HG03342 (cell line): ENCODE results near the gene UBE2G1.
"Not testable (repeated sequence)": the region's sequence is repeated elsewhere in the genome, so short reads cannot be mapped to it uniquely, and the experiment has no call there.

Source experiments
- ATAC-seq: cut with Tn5 transposase; IDR thresholded peaks from one replicate; pipeline ENCODE4 v1.9.1; 2021; ENCODE audit warnings: mild to moderate bottlenecking, moderate library complexity; ENCODE audit not compliant: unreplicated experiment

UBE2G1 gene

DNA sequence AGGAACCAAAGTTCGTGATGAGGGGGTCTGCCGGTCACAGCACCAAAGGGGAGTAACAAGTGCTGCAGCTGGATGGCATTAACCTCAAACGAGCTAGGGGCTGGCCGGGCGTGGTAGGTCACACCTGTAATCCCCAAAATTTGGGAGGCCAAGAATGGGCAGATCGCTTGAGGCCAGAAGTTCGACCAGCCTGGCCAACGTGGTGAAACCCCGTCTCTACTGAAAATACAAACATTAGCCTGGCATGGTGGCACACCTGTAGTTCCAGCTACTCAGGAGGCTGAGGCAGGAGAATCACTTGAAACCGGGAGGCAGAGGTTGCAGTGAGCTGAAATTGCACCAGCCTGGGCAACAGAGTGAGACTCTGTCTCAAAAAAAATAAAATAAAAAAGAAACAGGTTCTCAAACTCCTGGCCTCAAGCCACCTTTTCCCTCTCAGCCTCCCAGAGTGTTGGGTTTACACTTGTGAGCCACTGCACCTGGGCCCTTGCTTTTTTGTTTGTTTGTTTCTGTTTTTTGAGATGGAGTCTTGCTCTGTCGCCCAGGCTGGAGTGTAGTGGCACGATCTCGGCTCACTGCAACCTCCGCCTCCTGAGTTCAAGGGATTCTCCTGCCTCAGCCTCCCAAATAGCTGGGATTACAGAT, 9.4 kb upstream of the UBE2G1 start:
- ATAC-seq: not testable (repeated sequence)

GRCh38 chr17:4375039-4375748, 8.7 kb upstream of the UBE2G1 start:
- ATAC-seq: peak; percentile 59

DNA sequence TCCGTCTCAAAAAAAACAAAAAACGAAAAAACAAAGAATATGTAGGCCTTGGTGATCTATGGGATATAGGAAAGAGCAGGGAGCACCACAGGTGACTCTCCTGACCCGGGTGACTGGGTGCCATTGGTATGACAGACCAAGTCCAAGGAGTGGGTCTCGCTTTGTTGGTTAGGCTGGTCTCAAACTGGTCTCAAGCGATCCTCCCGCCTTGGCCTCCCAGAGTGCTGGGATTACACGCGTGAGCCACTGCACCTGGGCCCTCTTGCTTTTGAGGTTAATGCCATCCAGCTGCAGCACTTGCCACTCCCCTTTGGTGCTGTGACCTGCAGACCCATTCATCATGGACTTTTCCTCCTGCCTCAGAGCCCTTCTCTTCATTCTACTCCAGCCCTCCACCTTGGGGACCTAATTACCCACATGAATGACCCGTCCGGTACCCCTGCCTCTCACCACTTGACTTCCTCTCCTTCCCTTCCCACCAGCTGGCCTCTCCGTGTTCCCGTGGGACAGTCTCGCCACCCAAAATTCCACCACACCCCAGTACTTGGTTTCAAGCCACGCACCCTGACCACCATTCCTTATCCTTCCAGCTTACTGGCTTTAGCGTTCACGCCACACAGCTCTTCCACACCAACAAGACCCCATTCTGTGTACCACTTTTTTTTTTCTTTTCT, 3.2 kb upstream of the UBE2G1 start:
- no peak for ATAC-seq

- no peak for ATAC-seq
Observed at GRCh38 chr17:4368341-4368740, 1.9 kb upstream of the UBE2G1 start.

GRCh38 chr17:4367177-4367576, 702 bp upstream of the UBE2G1 start:
- ATAC-seq: not testable (repeated sequence)

GRCh38 chr17:4365628-4366326, 698 bp downstream of the UBE2G1 start:
- ATAC-seq: peak; percentile 15

GRCh38 chr17:4365103-4365627, 1.3 kb downstream of the UBE2G1 start:
- ATAC-seq: peak; percentile 43

DNA sequence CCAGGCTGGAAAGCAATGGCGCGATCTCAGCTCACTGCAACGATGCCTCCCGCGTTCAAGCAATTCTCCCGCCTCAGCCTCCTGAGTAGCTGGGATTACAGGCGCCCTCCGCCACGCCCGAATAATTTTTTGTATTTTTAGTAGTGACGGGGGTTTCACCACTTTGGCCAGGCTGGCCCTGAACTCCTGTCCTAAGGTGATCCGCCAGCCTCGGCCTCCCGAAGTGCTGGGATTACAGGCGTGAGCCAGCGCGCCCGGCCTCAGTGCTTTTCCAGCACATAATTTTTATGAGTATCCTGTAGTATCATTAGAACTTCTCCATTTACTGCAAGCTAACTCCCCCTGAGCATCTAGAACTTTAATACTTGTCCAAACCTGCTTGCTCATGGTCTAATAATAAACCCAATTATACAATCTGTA, 1.8 kb downstream of the UBE2G1 start:
- no peak for ATAC-seq

DNA sequence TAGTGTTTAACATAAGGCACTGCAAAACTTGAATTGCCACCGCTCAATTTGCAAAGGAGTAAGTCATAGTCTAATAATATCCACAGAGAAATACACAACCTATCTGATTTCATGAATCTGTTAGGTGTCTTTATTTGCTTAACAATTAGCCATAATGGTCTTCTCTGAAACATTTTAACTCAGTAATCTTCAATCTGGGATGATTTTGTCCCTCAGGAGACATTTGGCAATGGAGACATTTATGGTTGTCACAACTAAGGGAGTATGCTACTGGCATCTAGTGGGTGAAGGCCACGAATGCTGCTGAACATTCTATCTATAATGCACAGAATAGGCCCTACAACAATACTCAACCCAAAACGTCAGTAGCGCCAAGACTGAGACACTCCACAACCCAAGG, 4.3 kb downstream of the UBE2G1 start:
- ATAC-seq: no peak

DNA sequence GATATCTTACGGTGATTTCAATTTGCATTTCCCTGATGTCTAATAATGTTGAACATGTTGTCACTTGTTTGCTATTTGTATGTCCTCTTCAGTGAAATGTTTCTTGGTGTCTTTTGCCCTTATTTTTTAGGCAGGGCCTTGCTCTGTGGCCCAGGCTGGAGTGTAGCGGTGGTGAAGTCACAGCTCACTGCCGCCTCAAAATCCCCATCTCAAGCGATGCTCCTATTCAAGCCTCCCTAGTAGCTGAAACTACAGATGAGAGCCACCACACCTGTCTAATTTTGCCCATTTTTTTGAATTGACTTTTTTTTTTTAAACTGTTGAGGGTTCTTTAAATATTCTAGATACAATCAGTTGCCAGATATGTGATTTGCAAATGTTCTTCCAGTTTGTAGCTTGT, 8.3 kb downstream of the UBE2G1 start:
- no peak for ATAC-seq

- ATAC-seq: no peak
Observed at GRCh38 chr17:4357671-4358070, 8.8 kb downstream of the UBE2G1 start.

GRCh38 chr17:4357030-4357628, 9.3 kb downstream of the UBE2G1 start:
- no peak for ATAC-seq

- ATAC-seq: no peak
Observed at GRCh38 chr17:4354862-4355514, 11.5 kb downstream of the UBE2G1 start.

DNA sequence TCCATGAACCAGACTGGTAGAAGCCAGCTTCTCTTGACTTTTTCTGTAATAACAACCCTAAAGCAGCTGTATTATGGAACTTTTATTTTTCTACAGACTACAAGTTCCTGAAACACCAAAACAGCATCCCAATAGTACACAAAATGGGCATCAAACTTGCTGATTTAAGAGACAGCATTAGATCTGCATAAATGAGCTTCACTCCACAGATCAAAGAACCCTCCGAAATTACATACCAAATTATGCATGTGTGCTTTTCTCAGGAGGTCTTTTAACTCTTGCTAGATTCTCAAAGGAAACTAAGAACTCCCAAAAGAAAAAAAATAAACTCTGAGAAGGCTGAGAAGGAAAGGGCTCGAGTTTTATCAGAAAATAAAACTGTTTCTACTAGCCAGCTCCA, 12.3 kb downstream of the UBE2G1 start:
- no peak for ATAC-seq

DNA sequence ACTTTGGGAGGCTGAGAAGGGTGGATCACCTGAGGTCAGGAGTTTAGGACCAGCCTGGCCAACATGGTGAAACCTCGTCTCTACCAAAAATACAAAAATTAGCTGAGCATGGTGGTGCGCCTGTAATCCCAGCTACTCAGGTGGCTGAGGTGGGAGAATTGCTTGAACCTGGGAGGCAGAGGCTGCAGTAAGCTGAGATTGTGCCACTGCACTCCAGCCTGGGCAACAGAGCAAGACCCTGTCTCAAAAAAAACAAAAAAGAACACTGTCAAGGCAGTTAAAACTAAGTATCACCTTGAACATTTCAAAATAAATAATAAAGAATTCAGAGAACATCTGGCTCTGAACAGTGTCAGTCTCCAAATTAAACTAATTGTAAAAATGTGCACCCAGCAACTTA, 16.3 kb downstream of the UBE2G1 start:
- ATAC-seq: not testable (repeated sequence)

GRCh38 chr17:4345581-4346252, 20.8 kb downstream of the UBE2G1 start:
- no peak for ATAC-seq

GRCh38 chr17:4344926-4345325, 21.5 kb downstream of the UBE2G1 start:
- ATAC-seq: no peak

DNA sequence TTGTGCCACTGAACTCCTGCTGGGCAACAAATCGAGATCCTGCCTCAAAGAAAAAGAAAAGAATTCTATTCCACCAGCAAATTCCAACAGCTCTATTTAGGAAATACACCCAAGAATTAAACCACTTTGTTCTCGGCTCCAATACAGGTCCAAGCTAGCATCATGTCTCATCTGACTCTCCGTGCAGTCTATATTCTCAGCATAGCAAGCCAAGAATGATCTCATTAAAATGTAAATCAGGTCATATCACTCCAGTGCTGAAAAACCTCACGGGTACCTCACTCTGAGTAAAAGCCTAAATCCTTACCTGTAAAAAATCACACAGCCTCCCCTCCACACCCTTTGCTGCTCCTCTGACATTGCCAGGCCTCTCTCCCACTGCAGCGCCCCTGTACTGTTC, 23.9 kb downstream of the UBE2G1 start:
- no peak for ATAC-seq

- ATAC-seq: no peak
Observed at GRCh38 chr17:4341616-4341977, 24.9 kb downstream of the UBE2G1 start.
